Adrenal gland (tissue), 19 donors: ENCODE measurements around the gene WDCP. TPM values are rescaled to one million over a fixed set of nuclear protein-coding genes. Genes with fewer than 3 reads are reported as not detected.
"Not testable (repeated sequence)": the region's sequence is repeated elsewhere in the genome, so short reads cannot be mapped to it uniquely, and the experiment has no call there.

Experiments
- DNase-seq, 7 donors: peaks; one replicate each; pipeline ENCODE4 v3.0.0-alpha.2; 2019 to 2020
- H3K27ac ChIP-seq, 5 donors: fragments of 200-600 bp; sonication (generic) in 4 of 5; 1 replicate in 3 of 5; 2 replicates in 2 of 5; pipeline versions ENCODE4 v1.5.1 to v1.8.0; 2016 to 2020; ENCODE audit warnings: mild to moderate bottlenecking in 1 of 5
- H3K27me3 ChIP-seq: fragments of 200-600 bp; 2 replicates; pipeline ENCODE4 v1.8.0; 2021
- H3K36me3 ChIP-seq, 2 donors: fragments of 200-600 bp; replicated peaks in 1 of 2; 1 replicate in 1 of 2; 2 replicates in 1 of 2; pipeline versions ENCODE4 v1.5.1 to v1.8.0; 2018 to 2022
- H3K4me1 ChIP-seq, 2 donors: fragments of 200-600 bp; replicated peaks in 1 of 2; 1 replicate in 1 of 2; 2 replicates in 1 of 2; pipeline versions ENCODE4 v1.5.1 to v1.8.0; 2018 to 2021
- H3K4me3 ChIP-seq, 4 donors: fragments of 200-600 bp; sonication (generic) in 3 of 4; one replicate each; pipeline ENCODE4 v1.5.1; 2016 to 2018
- H3K9me3 ChIP-seq, 3 donors: fragments of 200-600 bp; sonication (generic) in 1 of 3; replicated peaks in 1 of 3; 1 replicate in 2 of 3; 2 replicates in 1 of 3; pipeline versions ENCODE4 v1.5.1 to v1.8.0; 2016 to 2021
- POLR2A ChIP-seq, 2 donors: fragments of 450-650 bp; IDR thresholded peaks; one replicate each; pipeline ENCODE4 v1.6.1; 2017; ENCODE audit warnings: antibody characterized with exemption in 2 of 2, mild to moderate bottlenecking in 2 of 2, moderate library complexity in 1 of 2
- WGBS, 4 donors: extraction: QIAGEN DNeasy Blood & Tissue Kit in 2 of 4; methylation state at CpG; one replicate each; pipeline versions ENCODE4 v1.1.5 to v1.1.7; 2013 to 2017; 5-methylcytosine and 5-hydroxymethylcytosine counted together
- intact Hi-C, 2 donors: fragments of 100-400 bp; cut with DNase I; formaldehyde crosslinking; loops; one replicate each; pipeline versions ENCODE4 v1.14.1 to v1.15.0; 2022 to 2023
- long read RNA-seq, 10 donors: library from polyadenylated mRNA in 3 of 10; unstranded in 2 of 10; stranded (forward) in 1 of 10; transcript quantifications; one replicate each; pipeline ENCODE4 v2.0.0 and lab custom pipeline, GENCODE V29; 2021 to 2026
- polyA plus RNA-seq, 3 donors: library from polyadenylated mRNA; stranded (reverse); fragments of 200-250 nt in 2 of 3; fragments of 350-450 nt in 1 of 3; fragmentation: Illumina TruSeq in 1 of 3; extraction: RNeasy Lipid Tissue Mini Kit (QIAGEN cat#74804) in 1 of 3; gene quantifications; one replicate each; pipeline ENCODE4 v1.2.3, GENCODE V29; 2013 to 2014
- total RNA-seq, 9 donors: library from RNA; depleted of rRNA in 4 of 9; stranded (reverse); fragments of >200 nt in 4 of 9; fragments of 120-200 nt in 1 of 9; fragmentation: NEBNext Ultra II Directional in 1 of 9; extraction: Animal tissue kit (Norgen Biotek cat#: 25700) in 1 of 9; gene quantifications; one replicate each; pipeline versions ENCODE4 v1.1.0 to v1.2.4, GENCODE V29; 2013 to 2023
- TF ChIP-seq, protein P1 (sequence below), 6 experiments: fragments of 450-650 bp in 4 of 6; fragments of 200-600 bp in 2 of 6; sonication (generic) in 1 of 6; IDR thresholded peaks; 1 replicate in 5 of 6; 2 replicates in 1 of 6; pipeline versions ENCODE4 v1.5.1 to v1.8.0; 2016 to 2021; ENCODE audit warnings: antibody characterized with exemption in 6 of 6, mild to moderate bottlenecking in 2 of 6, moderate library complexity in 1 of 6
- donor health status: healthy with polysubstance abuse.
- donor health status: Bipolar disorder and iron deficiency.
- donor health status: DM: yes; HTN: yes; CAD: no.
- donor health status: DM: no; HTN: no; CAD: no.
- donor health status: DM: no; HTN: no; CAD: no.
- donor health status: DM: yes; HTN: yes; CAD: no.

The WDCP gene, protein sequence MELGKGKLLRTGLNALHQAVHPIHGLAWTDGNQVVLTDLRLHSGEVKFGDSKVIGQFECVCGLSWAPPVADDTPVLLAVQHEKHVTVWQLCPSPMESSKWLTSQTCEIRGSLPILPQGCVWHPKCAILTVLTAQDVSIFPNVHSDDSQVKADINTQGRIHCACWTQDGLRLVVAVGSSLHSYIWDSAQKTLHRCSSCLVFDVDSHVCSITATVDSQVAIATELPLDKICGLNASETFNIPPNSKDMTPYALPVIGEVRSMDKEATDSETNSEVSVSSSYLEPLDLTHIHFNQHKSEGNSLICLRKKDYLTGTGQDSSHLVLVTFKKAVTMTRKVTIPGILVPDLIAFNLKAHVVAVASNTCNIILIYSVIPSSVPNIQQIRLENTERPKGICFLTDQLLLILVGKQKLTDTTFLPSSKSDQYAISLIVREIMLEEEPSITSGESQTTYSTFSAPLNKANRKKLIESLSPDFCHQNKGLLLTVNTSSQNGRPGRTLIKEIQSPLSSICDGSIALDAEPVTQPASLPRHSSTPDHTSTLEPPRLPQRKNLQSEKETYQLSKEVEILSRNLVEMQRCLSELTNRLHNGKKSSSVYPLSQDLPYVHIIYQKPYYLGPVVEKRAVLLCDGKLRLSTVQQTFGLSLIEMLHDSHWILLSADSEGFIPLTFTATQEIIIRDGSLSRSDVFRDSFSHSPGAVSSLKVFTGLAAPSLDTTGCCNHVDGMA
- total RNA-seq (10 to 100 TPM in 5 of 9 donors, 1 to 10 TPM in 4; 4.1 to 18.0 (median 12.5) TPM), polyA plus RNA-seq (10 to 100 TPM in 1 of 3 donors, 1 to 10 TPM in 2; 1.9 to 13.0 (median 2.0) TPM)
- long read RNA-seq, donor 1, partial matches to known transcripts: 6 of 6 reads
- long read RNA-seq, donor 1, other reads (novel, unspliced or antisense): 0 of 6 reads
- long read RNA-seq, donor 2, partial matches to known transcripts: 0 of 2 reads
- long read RNA-seq, donor 2, other reads (novel, unspliced or antisense): 0 of 2 reads
- long read RNA-seq, donor 3, partial matches to known transcripts: 0 of 2 reads
- long read RNA-seq, donor 3, other reads (novel, unspliced or antisense): 0 of 2 reads
- long read RNA-seq, donor 4, partial matches to known transcripts: 0 of 1 reads
- long read RNA-seq, donor 4, other reads (novel, unspliced or antisense): 0 of 1 reads
- long read RNA-seq, donor 5, transcript WDCP-201 (4 exons, 3,817 nt): major isoform, 12 of 15 reads
- long read RNA-seq, donor 5, partial matches to known transcripts: 1 of 15 reads
- long read RNA-seq, donor 5, other reads (novel, unspliced or antisense): 2 of 15 reads
- long read RNA-seq, donor 6: 0 reads
- long read RNA-seq, donor 7: 0 reads
- long read RNA-seq, donor 8, partial matches to known transcripts: 6 of 9 reads
- long read RNA-seq, donor 8, other reads (novel, unspliced or antisense): 0 of 9 reads
- long read RNA-seq, donor 9: 0 reads
- long read RNA-seq, donor 10, partial matches to known transcripts: 0 of 1 reads
- long read RNA-seq, donor 10, other reads (novel, unspliced or antisense): 0 of 1 reads

DNA sequence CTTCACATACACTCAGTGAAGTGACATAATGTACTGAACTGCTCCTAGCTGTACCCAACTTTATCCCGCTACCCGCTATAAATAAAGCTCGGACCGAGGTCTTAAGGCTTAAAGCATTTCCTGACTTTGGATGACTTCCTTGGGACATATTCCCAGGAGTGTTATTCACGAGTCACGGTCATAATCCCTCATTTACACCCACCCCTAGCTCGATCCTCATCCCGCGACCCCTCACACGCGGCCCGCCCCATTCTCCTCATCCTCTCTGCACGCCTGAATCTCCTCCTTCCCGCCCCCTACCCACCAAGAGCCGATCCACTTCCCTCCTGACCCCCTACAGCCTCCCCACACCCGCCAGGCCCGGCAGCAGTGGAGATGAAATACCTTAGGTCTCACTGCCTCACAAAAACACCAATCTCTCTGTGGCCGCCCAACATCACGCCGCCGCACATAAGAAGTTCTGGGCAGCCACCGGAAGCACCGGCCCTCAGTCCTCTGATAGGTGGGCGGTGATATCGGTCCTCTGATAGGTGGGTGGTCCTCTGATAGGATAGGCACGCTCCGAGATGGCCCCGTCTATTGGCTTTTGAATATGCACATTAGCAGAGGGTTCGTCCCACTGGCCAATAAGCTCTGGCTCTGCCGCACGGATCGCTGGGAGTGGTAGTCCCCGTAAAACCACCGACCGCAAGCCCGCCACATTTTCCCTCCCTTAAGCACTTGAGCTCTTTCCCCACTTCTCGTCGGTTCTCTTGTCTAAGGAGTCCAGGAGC lies at the start of gene WDCP:
WDCP (minus strand) TSS at position 462 of the 773 bp plus-strand sequence. CDS start 7,897 bp downstream, outside the sequence.
- H3K27me3 ChIP-seq: no peaks in the 10 kb centered on the region
- peak within 1 kb of the TSS; percentile 46 to 91 (median 79) for H3K4me3 ChIP-seq
- no peaks in the 10 kb centered on the region for H3K36me3 ChIP-seq
- H3K4me1 ChIP-seq: peaks cover 0 to 16% of the 10 kb centered on the region in 2 donors
- 0 to 1% (median 1%) methylated on average over 27 to 38 of the region's 38 CpGs for WGBS, 4 donors
- intact Hi-C loops: no loop called here
- peak within 1 kb of the TSS in 3 of 5 donors; percentile 52 to 82 (median 71) for H3K27ac ChIP-seq
- H3K9me3 ChIP-seq: no peaks in the 10 kb centered on the region
- peak; percentile 94 to 99 (median 98) for DNase-seq
- TF ChIP-seq, protein P1, sequence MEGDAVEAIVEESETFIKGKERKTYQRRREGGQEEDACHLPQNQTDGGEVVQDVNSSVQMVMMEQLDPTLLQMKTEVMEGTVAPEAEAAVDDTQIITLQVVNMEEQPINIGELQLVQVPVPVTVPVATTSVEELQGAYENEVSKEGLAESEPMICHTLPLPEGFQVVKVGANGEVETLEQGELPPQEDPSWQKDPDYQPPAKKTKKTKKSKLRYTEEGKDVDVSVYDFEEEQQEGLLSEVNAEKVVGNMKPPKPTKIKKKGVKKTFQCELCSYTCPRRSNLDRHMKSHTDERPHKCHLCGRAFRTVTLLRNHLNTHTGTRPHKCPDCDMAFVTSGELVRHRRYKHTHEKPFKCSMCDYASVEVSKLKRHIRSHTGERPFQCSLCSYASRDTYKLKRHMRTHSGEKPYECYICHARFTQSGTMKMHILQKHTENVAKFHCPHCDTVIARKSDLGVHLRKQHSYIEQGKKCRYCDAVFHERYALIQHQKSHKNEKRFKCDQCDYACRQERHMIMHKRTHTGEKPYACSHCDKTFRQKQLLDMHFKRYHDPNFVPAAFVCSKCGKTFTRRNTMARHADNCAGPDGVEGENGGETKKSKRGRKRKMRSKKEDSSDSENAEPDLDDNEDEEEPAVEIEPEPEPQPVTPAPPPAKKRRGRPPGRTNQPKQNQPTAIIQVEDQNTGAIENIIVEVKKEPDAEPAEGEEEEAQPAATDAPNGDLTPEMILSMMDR (IDR thresholded peaks at IDR 0.05): no peak
- TF ChIP-seq POLR2A (IDR thresholded peaks at IDR 0.05): peak; percentile 54 to 81

DNA sequence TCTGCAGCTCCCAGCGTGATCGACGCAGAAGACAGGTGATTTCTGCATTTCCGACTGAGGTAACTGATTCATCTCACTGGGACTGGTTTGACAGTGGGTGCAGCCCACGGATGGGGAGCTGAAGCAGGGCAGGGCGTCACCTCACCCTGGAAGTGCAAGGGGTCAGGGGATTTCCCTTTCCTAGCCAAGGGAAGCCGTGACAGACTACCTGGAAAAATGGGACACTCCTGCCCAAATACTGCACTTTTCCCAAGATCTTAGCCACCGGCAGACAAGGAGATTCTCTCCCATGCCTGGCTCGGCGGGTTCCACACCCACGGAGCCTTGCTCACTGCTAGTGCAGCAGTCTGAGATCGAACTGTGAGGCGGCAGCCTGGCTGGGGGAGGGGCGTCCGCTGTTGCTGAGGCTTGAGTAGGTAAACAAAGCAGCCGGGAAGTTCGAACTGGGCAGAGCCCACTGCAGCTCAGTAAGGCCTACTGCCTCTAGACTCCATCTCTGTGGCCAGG lies 48.0 kb upstream of the WDCP start:
- WGBS, 4 donors: 86 to 93% (median 88%) methylated on average over 14 to 17 of the region's 17 CpGs
- H3K4me1 ChIP-seq, H3K27ac ChIP-seq, DNase-seq, H3K27me3 ChIP-seq, H3K9me3 ChIP-seq, intact Hi-C loops, H3K4me3 ChIP-seq: not testable (repeated sequence)
- H3K36me3 ChIP-seq: peaks cover 0 to 14% of the 10 kb centered on the region in 2 donors

DNA sequence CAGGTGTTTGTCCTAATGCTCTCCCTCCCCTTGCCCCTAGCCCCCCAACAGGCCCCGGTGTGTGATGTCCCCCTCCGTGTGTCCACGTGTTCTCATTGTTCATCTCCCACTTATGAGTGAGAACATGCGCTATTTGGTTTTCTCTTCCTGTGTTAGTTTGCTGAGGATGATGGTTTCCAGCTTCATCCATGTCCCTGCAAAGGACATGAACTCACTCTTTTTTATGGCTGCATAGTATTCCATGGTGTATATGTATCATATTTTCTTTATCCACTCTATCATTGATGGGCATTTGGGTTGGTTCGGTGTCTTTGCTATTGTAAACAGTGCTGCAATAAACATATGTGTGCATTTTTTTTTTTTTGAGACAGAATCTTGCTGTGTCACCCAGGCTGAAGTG lies 46.1 kb upstream of the WDCP start:
- H3K27me3 ChIP-seq, H3K4me1 ChIP-seq, H3K4me3 ChIP-seq, intact Hi-C loops, H3K27ac ChIP-seq, H3K9me3 ChIP-seq, DNase-seq: not testable (repeated sequence)
- H3K36me3 ChIP-seq: peaks cover 0 to 14% of the 10 kb centered on the region in 2 donors
- 87 to 100% (median 97%) methylated on average over 4 to 5 of the region's 5 CpGs for WGBS, 4 donors

DNA sequence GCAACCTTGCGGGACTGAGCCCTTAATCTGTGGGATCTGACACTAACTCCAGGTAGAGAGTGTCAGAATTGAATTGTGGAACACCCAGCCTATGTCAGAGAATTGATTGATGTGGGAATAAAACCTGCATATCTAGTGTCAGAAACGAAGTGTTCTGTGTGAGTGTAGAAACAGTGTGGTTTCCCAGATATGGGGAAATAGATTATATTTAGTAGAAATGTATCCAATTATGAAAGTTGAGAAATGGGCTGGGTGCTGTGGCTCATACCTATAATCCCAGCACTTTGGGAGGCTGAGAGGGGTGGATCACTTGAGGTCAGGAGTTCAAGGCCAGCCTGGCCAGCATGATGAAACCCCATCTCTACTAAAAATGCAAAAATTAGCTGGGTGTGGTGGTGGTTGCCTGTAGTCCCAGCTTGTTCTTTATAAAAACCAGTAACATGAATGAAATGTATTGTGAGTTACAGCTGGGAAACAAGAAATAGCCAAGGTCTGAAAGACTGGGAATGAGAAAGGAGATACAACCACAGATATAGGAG lies 41.7 kb upstream of the WDCP start:
- DNase-seq: no peak
- intact Hi-C loops: loop anchor here (10.0 kb wide), 1 partner anchor 264 kb away; no protein-coding TSS in a partner anchor
- 67 to 85% (median 79%) methylated on average over 2 of the region's 2 CpGs for WGBS, 4 donors

More for the DNA sequence above, 41.7 kb upstream of the WDCP start:
- TF ChIP-seq POLR2A (IDR thresholded peaks at IDR 0.05): no peak
- TF ChIP-seq, protein P1 (IDR thresholded peaks at IDR 0.05): no peak
- no peak overlapping the region for H3K27ac ChIP-seq
- H3K4me3 ChIP-seq: no peak overlapping the region
- H3K4me1 ChIP-seq: peaks cover 0 to 8% of the 10 kb centered on the region in 2 donors
- peaks cover 0 to 6% of the 10 kb centered on the region in 2 donors for H3K36me3 ChIP-seq
- no peaks in the 10 kb centered on the region for H3K9me3 ChIP-seq
- no peaks in the 10 kb centered on the region for H3K27me3 ChIP-seq
